GM12873 (cell line): Measurements from ENCODE around the gene DICER1.

Experiments used
- TF ChIP-seq, protein P1 (sequence below): IDR thresholded peaks from 2 replicates; pipeline ENCODE4 v1.5.1; 2012; ENCODE audit warnings: low read depth, mild to moderate bottlenecking, moderate library complexity, low read length, control low read depth; ENCODE audit not compliant: insufficient read depth; ENCODE audit errors: missing control alignments

DICER1 gene

GRCh38 chr14:95144849-95145248 is 12.5 kb downstream of the DICER1 start:
- TF ChIP-seq, protein P1, sequence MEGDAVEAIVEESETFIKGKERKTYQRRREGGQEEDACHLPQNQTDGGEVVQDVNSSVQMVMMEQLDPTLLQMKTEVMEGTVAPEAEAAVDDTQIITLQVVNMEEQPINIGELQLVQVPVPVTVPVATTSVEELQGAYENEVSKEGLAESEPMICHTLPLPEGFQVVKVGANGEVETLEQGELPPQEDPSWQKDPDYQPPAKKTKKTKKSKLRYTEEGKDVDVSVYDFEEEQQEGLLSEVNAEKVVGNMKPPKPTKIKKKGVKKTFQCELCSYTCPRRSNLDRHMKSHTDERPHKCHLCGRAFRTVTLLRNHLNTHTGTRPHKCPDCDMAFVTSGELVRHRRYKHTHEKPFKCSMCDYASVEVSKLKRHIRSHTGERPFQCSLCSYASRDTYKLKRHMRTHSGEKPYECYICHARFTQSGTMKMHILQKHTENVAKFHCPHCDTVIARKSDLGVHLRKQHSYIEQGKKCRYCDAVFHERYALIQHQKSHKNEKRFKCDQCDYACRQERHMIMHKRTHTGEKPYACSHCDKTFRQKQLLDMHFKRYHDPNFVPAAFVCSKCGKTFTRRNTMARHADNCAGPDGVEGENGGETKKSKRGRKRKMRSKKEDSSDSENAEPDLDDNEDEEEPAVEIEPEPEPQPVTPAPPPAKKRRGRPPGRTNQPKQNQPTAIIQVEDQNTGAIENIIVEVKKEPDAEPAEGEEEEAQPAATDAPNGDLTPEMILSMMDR = no peak

DNA sequence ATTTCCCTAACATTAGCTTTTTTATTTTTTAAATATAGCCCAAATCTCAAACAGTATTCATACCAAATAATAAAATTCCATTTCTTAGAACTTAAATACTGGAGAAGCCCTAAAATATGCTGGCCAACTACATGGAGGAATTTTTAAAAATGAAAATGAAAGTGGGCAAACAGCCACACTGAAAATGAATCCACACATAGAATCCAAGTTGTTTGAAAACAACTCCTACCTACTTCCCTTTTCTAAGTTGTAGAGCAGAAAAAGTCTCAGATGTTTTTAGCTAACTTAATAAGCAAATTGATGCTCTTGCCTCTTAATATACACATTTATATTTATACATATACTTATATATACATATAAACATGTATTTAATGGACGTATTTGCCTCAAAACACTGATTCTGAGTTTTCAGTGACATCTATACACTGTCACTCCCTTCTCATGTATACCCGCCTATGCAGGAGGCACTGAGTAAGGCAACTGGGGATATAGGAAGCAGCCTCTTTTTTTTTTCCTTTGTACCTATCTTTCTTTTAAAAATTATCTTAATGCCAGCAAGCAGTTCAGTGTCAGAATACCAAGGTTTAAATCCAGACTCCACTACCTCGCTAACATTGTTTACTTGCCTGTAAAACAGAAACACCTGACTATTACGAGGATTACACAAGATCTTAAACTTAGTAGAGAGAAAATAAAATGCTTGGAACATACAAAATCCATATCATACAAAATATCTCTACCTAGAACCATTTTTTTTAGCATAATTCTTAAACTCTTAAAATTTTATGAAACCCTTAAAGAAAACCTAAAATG is 13.3 kb downstream of the DICER1 start:
- TF ChIP-seq, protein P1 = no peak

- TF ChIP-seq, protein P1 = no peak
These were observed 15.1 kb downstream of the DICER1 start for GRCh38 chr14:95142208-95142607.

DNA sequence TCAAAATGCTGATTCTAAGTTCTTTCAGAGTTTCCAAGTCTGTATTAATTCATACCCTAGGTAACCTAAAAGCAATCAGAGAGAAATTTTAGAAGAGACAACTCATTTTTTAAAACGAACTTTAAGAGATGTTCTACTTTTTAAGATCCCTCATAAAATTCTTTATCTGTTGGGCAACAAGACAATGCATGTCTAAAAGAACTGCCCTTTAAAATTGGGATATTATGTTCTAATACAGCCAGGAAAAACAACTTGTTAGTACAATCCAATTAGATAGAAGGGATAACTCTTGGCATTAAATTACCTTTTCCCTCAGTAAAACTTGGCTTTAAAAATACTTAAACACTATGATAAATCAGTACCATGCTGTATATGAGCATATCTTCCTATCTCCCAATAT is 15.6 kb downstream of the DICER1 start:
- TF ChIP-seq, protein P1 = no peak

DNA sequence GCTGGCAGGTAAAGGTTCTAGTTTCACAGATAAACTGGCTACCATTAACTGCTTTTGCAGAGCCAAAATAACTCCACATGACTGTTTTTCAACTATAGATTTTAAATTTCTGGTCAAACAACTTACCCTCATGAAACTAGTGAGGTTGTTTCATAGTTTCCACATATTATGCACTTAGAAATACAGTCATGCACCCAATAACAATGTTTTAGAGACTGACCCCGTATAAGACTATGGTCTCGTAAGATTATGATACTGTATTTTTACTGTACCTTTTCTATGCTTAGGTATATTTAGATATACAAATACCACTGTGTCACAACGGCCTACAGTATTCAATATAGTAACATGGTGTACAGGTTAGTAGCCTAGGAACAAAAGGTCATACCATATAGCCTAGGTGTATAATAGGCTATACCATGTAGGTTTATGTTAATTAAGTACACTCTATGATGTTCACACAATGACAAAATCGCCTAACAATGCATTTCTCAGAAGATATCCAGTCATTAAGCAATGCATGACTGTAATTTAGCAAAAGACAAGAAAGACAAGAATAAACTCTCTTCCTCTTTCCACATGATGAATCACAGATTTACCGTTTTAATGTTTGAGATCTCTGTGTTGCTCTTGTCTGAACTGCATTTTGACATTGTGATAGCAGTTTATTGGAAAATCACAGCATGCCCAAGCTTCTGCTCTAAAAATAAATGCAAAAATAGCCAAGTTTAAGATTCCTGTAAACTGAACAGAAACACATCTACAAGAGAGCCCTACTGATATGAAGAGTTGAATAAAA is 17.1 kb downstream of the DICER1 start:
- TF ChIP-seq, protein P1 = no peak

GRCh38 chr14:95138876-95139275 is 18.5 kb downstream of the DICER1 start:
- TF ChIP-seq, protein P1 = no peak

- TF ChIP-seq, protein P1 = no peak
These were observed 19.5 kb downstream of the DICER1 start for GRCh38 chr14:95137804-95138167.
